ENCODE data around the gene CDC6. TPM values are rescaled to one million over a fixed set of nuclear protein-coding genes. Genes with fewer than 3 reads are reported as not detected.
"Not testable (repeated sequence)": the region's sequence is repeated elsewhere in the genome, so short reads cannot be mapped to it uniquely, and the experiment has no call there.

CDC6 gene
- total RNA-seq, 1 donor from 2014 or later, result 2.3 TPM

DNA sequence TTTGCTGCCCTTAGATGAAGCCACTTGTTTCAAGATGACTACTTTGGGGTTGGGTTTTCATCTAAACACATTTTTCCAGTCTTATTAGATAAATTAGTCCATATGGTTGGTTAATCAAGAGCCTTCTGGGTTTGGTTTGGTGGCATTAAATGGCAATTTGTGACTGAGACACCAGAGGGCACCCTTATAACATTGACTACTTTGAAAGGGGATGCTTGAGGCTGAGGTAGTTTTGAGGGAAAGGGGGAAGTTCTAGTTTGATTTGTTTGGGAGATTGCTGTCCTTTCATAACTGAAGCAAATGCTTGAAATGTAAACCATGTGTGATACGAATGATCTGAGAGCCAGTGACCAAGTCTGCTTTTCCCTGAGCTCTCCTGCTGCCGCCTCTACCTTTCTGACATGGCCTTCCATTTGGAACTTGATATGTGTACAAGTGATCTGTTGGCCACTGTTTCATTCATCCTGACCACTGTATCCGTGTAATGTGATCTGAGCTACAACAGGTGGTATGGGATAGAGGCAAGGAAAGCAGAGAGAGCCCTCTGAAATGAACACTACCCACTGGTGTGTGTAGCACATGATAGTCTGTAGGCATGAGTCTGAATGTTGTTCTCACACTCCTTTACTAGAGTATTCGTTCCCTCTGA lies 15.5 kb downstream of the CDC6 start:
- peak overlapping the region; percentile 20 for H3K27ac ChIP-seq
- H3K27me3 ChIP-seq (ENCODE audit: low read depth), result no peaks in the 10 kb centered on the region
- no peaks in the 10 kb centered on the region for H3K9me3 ChIP-seq
- peaks cover 46% of the 10 kb centered on the region for H3K4me1 ChIP-seq
- no peak for DNase-seq
- intact Hi-C loops (cut with DNase I), result loop anchor here (5.0 to 10.0 kb wide), 2 partner anchors 54 to 112 kb away; partner anchors contain the start of gene TOP2A
- TF ChIP-seq CTCF (IDR thresholded peaks at IDR 0.05), result peak; percentile 78
- H3K36me3 ChIP-seq, result no peaks in the 10 kb centered on the region
- ATAC-seq, result peak; percentile 78 to 81
- H3K4me3 ChIP-seq, result no peak overlapping the region

GRCh38 chr17:40303708-40304551 lies 16.3 kb downstream of the CDC6 start:
- no peak for TF ChIP-seq CTCF (IDR thresholded peaks at IDR 0.05)
- H3K27me3 ChIP-seq (ENCODE audit: low read depth), result no peaks in the 10 kb centered on the region
- H3K27ac ChIP-seq, result peak overlapping the region; percentile 20
- H3K4me1 ChIP-seq, result peaks cover 54% of the 10 kb centered on the region
- H3K36me3 ChIP-seq, result no peaks in the 10 kb centered on the region
- no peak for DNase-seq
- intact Hi-C loops (cut with DNase I), result loop anchor here (5.0 to 10.0 kb wide), 2 partner anchors 53 to 111 kb away; partner anchors contain the start of gene TOP2A
- peak; percentile 34 to 49 for ATAC-seq
- no peaks in the 10 kb centered on the region for H3K9me3 ChIP-seq
- no peak overlapping the region for H3K4me3 ChIP-seq

- not testable (repeated sequence) for H3K4me3 ChIP-seq; H3K27me3 ChIP-seq (ENCODE audit: low read depth); H3K9me3 ChIP-seq; ATAC-seq; H3K36me3 ChIP-seq; DNase-seq
- peaks cover 54% of the 10 kb centered on the region for H3K4me1 ChIP-seq
- intact Hi-C loops (cut with DNase I), result loop anchor here (5.0 to 10.0 kb wide), 2 partner anchors 53 to 110 kb away; partner anchors contain the start of gene TOP2A
- H3K27ac ChIP-seq, result peak overlapping the region; percentile 20
Observed at GRCh38 chr17:40304552-40304863, 16.8 kb downstream of the CDC6 start.

DNA sequence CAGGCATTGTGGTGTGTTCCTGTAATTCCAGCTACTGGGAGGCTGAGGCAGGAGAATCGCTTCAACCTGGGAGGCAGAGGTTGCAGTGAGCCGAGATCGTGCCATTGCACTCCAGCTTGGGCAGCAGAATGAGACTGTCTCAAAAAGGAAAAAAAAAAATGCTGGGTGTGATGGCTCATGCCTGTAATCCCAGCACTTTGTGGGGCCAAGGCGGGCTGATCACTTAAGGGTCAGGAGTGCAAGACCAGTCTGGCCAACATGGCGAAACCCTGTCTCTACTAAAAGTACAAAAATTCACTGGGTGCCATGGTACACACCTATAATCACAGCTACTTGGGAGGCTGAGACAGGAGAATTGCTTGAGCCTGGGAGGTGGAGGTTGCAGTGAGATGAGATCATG lies 17.2 kb downstream of the CDC6 start:
- not testable (repeated sequence) for H3K36me3 ChIP-seq; H3K9me3 ChIP-seq; H3K4me3 ChIP-seq; H3K27me3 ChIP-seq (ENCODE audit: low read depth); DNase-seq; ATAC-seq
- H3K27ac ChIP-seq, result peak overlapping the region; percentile 20
- peaks cover 54% of the 10 kb centered on the region for H3K4me1 ChIP-seq
- intact Hi-C loops (cut with DNase I), result loop anchor here (5.0 to 10.0 kb wide), 2 partner anchors 52 to 110 kb away; partner anchors contain the start of gene TOP2A

- DNase-seq, result no peak
- intact Hi-C loops (cut with DNase I), result loop anchor here (10.0 kb wide), 1 partner anchor 108 kb away; the partner anchor contains the start of gene TOP2A
- H3K9me3 ChIP-seq, result no peaks in the 10 kb centered on the region
Observed at GRCh38 chr17:40306395-40306794, 18.7 kb downstream of the CDC6 start.

More at GRCh38 chr17:40306395-40306794, 18.7 kb downstream of the CDC6 start:
- no peak for ATAC-seq
- no peak for TF ChIP-seq CTCF (IDR thresholded peaks at IDR 0.05)
- Histone ChIP-seq H3K27me3 (ENCODE audit: low read depth) (no peaks in the 10 kb centered on the region), H3K36me3 (no peaks in the 10 kb centered on the region), H3K4me1 (peaks cover 69% of the 10 kb centered on the region), H3K4me3 (no peak overlapping the region), H3K27ac (peak overlapping the region; percentile 76)
